Fibroblast of skin of left biceps (primary cell): ENCODE results near the gene AJUBA.
"Not testable (repeated sequence)": the region's sequence is repeated elsewhere in the genome, so short reads cannot be mapped to it uniquely, and the experiment has no call there.

Experiments used
- DNase-seq, 2 experiments: peaks; one replicate each; pipeline ENCODE4 v3.0.0-alpha.2; 2013; ENCODE audit warnings: low read depth in 2 of 2

Gene AJUBA

DNA sequence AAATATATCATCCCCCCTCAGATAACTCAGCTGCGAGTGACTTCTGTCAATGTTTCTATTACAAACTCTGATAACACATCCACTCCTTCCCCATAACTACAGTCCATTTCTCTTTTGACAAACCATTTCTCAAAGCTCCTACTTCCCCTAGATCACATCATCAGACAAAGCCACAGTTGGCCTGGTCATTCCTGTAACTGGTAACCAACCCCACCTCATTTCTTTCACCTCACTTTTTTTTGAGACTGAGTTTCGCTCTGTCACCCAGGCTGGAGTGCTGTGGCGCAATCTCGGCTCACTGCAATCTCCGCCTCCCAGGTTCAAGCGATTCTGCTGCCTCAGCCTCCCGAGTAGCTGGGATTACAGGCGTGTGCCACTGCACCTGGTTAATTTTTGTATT lies 30.6 kb downstream of the AJUBA start:
- DNase-seq = not testable (repeated sequence)

DNA sequence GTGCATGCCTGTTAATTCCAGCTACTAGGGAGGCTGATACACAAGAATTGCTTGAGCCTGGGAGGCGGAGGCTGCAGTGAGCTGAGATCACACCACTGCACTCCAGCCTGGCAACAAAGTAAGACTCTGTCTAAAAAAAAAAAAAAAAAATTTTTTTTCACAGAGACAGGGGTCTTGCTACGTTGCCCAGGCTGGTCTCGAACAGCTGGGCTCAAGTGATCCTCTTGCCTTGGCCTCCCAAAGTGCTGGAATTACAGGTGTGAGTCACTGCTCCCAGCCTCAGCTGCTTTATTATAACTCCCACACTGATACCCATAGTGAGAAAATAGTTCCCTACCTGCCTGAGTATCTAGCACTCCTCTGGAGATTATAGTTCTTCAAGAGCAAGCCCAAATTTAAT lies 36.7 kb downstream of the AJUBA start:
- DNase-seq = no peak

DNA sequence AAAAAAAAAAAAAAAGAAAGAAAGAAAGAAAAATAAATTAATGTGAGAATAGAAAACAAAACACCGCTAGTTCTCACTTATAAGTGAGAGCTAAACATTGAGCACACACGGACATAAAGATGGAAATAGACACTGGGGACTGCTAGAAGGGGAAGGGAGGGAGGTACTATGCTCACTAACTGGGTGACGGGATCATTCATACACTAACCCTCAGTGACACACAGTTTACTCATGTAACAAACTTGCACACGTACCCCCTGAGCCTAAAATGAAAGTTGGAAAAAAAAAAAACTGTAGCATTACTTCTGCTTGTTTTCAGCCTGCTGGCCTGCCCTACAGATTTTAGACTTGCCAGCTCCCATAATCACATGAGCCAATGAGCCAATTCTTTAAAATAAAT lies 42.7 kb downstream of the AJUBA start:
- no peak for DNase-seq

DNA sequence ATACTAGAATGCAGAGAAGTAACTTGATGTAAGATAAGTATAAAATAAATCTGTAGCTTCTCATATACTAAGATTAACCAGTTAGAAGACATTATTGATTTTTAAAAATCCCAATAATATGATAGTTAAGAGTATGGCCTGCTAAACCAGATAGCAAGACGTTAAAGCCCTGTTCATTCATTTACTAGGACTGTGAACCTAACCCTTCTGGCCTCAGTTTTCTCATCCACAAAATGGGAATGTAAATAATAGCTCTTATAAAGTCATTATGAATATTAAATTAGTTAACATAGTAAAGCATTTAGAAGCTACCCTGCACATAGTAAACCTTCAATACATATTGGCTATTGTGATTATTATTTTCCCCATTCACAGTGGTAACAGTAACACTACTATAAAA lies 47.2 kb downstream of the AJUBA start:
- no peak for DNase-seq

DNA sequence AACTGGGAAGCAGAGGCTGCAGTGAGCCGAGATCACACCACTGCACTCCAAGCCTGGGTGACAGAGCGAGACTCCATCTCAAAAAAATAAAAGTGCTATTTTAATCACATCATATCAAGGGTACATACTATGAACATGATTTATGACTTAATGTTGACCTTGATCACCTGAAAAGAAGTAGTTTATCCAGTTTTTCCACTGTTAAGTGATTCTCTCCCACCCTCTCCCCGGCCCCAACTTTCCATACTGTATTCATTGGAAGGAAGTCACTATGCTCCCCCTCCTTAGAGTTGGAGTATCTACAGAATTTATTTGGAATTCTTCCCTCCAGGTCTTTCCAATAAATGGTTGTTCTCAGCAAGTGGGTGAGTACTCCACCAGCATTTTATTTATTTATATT lies 50.2 kb downstream of the AJUBA start:
- DNase-seq = no peak

DNA sequence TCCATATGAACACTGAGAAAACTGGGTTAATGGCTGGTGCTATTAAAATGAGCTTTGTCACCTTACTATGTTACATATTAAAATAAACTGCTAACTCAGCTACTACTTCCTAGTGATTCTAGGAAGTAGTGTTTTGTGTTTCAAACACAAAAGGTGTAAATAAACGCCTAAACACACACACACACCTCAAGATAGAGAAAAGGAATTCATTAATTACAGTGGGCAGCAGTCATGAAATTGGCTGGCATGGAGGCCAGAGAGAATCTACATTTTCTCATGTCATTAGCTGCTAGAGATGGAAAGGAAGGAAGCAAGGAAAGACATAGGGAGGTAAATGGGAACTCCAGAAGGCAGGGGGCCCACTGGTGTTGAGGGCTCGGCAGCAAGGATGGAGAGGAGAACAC lies 52.4 kb downstream of the AJUBA start:
- DNase-seq = no peak

DNA sequence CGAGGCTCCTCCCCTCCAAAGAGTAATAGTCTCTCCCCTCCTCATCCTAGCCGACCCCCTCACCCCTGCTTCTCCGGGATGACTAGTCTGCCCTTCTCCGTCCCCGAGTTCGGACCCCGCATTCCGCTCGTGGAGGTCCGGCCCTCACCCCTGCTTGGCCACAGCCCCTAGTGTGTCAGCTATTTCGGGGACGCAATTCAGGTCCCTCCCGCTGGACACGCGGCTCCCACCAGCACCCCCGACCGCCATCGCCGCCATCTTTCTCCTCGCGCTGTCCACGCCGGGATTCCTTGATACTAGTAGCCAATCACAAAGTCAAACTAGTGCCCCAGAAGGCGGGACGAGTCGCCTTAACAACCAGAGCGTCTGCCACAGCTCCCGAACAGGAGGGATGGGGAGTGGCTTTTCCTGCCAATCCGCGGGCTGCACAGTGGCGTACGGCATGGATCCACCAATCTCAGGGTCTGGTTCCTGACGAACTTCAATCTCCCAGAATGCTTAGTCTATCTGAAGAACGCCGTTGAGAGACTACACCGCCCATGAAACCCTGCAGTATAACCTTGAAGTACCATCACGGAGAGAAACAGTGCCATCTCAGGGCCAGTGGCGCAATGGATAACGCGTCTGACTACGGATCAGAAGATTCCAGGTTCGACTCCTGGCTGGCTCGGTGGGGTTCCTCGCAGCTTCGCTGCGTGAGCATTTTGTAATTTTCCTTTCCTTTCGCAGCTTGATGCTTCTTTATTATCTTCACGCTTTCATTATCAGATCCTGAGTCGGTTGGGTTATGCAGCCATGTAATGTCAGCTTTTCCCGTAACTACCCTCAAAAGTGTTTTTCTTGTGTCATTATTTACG lies 53.0 kb downstream of the AJUBA start, which contains the start of gene PRMT5:
Gene PRMT5 (minus strand): TSS at position 273 of the 857 bp plus-strand sequence. CDS start 15 bp downstream, at position 258.
- peak; percentile 99 for DNase-seq

DNA sequence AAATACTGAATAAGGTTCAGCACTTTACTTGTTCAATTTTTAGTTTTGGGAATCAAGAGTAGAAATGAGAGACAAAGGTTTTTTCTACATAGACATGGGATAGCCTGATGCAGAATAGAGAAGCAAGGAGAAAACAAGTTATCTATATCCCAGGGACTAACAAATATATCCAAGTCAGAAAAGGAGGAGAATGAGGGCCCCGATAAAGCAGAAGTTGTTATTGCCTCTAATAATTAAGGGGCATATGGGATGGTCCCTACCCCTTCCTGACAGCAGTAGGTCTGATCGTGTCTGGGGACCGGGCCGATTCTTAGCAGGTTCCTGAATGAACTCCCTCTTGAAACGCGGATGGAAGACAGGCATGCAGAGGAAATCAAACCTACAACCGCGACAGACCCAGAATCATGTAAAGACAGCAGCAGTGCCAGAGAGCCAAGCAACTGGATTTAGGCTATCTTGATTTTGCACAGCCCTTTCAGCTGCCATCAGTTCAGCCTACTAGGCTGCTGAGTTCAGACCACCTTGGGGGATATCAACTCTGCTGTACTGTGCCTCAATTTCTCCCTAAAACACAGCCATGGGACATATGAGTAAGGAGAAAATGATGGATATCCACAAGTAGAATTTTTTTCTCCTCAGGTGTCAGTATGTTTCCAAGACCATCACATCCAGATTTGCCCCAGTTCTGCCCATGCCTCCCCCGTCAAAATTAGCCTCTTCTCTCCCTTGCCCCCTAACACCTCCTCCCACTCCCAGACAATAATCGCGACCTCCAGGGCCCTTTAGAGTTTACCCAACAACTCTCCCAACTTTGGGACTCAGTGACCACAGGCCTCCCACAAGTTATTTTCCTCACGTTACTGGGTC lies 53.9 kb downstream of the AJUBA start:
- no peak for DNase-seq

DNA sequence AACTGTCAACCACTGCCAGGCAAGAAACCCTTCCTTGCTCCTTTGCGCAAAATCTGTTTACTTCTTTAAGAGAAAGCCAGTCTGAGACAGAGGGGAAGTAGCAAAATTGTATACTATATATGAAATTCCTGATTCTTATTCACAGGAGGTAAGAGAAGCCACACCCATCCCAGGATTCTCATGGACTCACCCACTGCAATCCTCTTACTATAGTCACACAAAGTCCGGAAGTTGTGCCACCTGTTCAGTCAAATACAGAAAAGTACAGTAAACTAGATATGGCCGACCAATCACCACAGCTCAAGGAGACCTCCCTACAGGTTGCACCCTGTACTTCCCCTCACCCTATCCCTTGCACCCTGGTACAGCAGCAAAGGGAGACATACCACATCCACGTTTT lies 56.0 kb downstream of the AJUBA start:
- no peak for DNase-seq

DNA sequence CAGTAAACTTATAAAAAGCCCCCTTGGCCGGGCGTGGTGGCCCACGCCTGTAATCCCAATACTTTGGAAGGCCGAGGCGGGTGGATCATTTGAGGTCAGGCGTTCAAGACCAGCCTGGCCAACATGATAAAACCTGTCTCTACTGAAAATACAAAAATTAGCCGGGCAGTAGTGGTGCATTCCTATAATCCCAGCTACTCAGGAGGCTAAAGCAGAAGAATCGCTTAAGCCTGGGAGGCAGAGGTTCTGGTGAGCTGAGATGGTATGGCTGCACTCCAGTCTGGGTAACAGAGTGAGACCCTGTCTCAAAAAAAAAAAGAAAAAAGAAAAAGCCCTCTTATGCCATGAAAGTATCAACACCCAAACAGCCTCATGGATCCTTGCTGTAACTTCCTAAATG lies 56.8 kb downstream of the AJUBA start:
- no peak for DNase-seq

DNA sequence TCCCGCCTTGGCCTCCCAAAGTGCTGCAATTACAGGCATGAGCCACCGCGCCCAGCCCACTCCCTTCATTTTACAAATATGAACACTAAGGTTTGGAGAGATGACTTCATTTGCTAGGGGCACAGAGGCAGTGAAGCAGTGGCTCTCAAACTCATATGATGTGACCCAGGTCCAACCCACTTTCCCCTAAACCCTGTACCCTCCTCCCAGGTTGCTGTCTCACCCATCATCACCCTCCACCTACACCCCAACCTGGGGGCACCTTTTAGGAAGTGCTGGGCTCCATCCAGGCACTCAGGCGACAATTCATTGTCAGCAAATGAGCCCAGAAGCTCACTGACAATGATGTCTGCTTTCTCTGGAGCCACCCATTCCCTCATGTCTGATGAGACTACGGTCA lies 58.6 kb downstream of the AJUBA start:
- no peak for DNase-seq

DNA sequence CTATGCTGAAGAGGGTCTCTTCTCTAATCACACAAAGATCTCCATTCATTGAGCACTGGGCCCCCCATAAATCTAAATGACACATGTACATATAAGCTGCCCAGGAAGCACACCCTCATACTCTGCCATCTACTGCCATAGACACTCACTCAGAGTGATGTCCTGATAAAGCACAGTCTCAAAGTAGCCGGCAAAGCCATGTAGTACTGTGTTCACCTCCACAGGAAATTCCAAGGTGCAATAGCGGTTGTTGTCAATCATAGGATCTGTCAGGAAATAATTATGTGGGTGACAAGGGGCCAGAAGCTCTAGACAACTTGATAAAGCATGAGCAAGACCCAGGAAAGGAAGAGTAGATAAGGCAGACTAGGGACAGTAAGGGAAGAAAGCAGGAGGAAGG lies 60.1 kb downstream of the AJUBA start:
- DNase-seq = no peak
